K562 (cell line): ENCODE results near the gene FRMPD2. TPM values are rescaled to one million over a fixed set of nuclear protein-coding genes. Genes with fewer than 3 reads are reported as not detected.
A peak's percentile ranks its signal among the peaks of the same experiment; 100 is the strongest.

Experiments
- BDP1 ChIP-seq: IDR thresholded peaks from 3 replicates; pipeline ENCODE4 v1.6.1; 2011; ENCODE audit not compliant: insufficient read length, insufficient read depth
- CGGBP1 ChIP-seq: fragments of 250-450 bp; sonication (Bioruptor Pico); IDR thresholded peaks from 2 replicates; pipeline ENCODE4 v1.9.0; 2021; ENCODE audit warnings: mild to moderate bottlenecking
- DACH1 ChIP-seq: fragments of 450-650 bp; IDR thresholded peaks from 2 replicates; pipeline ENCODE4 v1.6.1; 2018; ENCODE audit not compliant: partially characterized antibody
- EGR1 ChIP-seq: fragments of 450-650 bp; conservative IDR thresholded peaks from 2 replicates; pipeline ENCODE4 v1.6.1; 2017; ENCODE audit warnings: mild to moderate bottlenecking
- HOXB6 ChIP-seq: fragments of 250-450 bp; sonication (Bioruptor Pico); IDR thresholded peaks from 2 replicates; pipeline ENCODE4 v1.5.1; 2022; ENCODE audit warnings: mild to moderate bottlenecking, borderline replicate concordance
- KAT7 ChIP-seq: sonication (generic); formaldehyde crosslinking; IDR thresholded peaks from 2 replicates; pipeline ENCODE4 v1.8.0; 2022; ENCODE audit warnings: missing genetic modification reagents, mild to moderate bottlenecking, borderline replicate concordance
- NEUROD1 ChIP-seq: fragments of 150-350 bp; IDR thresholded peaks from 2 replicates; pipeline ENCODE4 v1.6.1; 2014; ENCODE audit warnings: borderline replicate concordance, low read length, low read depth; ENCODE audit not compliant: partially characterized antibody
- PHF20 ChIP-seq: fragments of 450-650 bp; IDR thresholded peaks from 2 replicates; pipeline ENCODE4 v1.6.1; 2018; ENCODE audit not compliant: partially characterized antibody
- SMC3 ChIP-seq: conservative IDR thresholded peaks from 2 replicates; pipeline ENCODE4 v1.6.1; 2011; ENCODE audit warnings: low read depth, low read length, improper control_type of control experiment; ENCODE audit not compliant: insufficient read depth
- SREBF2 ChIP-seq: sonication (generic); formaldehyde crosslinking; IDR thresholded peaks from 2 replicates; pipeline ENCODE4 v1.4.0; 2020; ENCODE audit warnings: mild to moderate bottlenecking, missing genetic modification reagents
- TCF7 ChIP-seq: sonication (generic); IDR thresholded peaks from 2 replicates; pipeline ENCODE4 v1.6.1; 2016; ENCODE audit warnings: antibody characterized with exemption, borderline replicate concordance
- TEAD4 ChIP-seq, 2 experiments: sonication (generic) in 1 of 2; formaldehyde crosslinking in 1 of 2; IDR thresholded peaks; 2 replicates each; pipeline versions ENCODE4 v1.6.1 to v1.8.0; 2012 to 2022; ENCODE audit warnings: borderline replicate concordance in 1 of 2, inconsistent platforms in 1 of 2, low read length in 1 of 2, mild to moderate bottlenecking in 1 of 2, missing genetic modification reagents in 1 of 2
- TRIM25 ChIP-seq: fragments of 450-650 bp; IDR thresholded peaks from 2 replicates; pipeline ENCODE4 v1.7.0; 2016; ENCODE audit warnings: borderline replicate concordance
- ZNF124 ChIP-seq: sonication (generic); formaldehyde crosslinking; IDR thresholded peaks from 2 replicates; pipeline ENCODE4 v1.8.1; 2022; ENCODE audit warnings: missing genetic modification reagents
- ZNF146 ChIP-seq: IDR thresholded peaks from one replicate; pipeline ENCODE4 v1.6.1; 2018; ENCODE audit warnings: missing compliant biosample characterization; ENCODE audit not compliant: unreplicated experiment
- ZNF766 ChIP-seq: fragments of 200-800 bp; sonication (Bioruptor generic); conservative IDR thresholded peaks from 2 replicates; pipeline ENCODE4 v1.6.1; 2016; ENCODE audit warnings: missing genetic modification characterization, missing compliant biosample characterization
- polyA plus RNA-seq, 8 experiments: library from polyadenylated mRNA; depleted of rRNA in 4 of 8; stranded (reverse) in 5 of 8; unstranded in 3 of 8; fragments of >200 nt; fragmentation: Nextera tagmentation in 2 of 8; fragmentation: Illumina TruSeq in 1 of 8; extraction: Ambion mirVana in 2 of 8; extraction: Trizol in 1 of 8; gene quantifications; 2 replicates each; pipeline versions ENCODE4 v1.2.1 to v1.2.3, GENCODE V29; 2011 to 2014; ENCODE audit warnings: inconsistent platforms in 1 of 8, missing spikeins in 1 of 8
- total RNA-seq, 7 experiments: library from RNA; depleted of rRNA in 6 of 7; stranded (reverse); fragments of >200 nt in 6 of 7; fragmentation: Illumina TruSeq in 2 of 7; extraction: Trizol in 2 of 7; gene quantifications; 2 replicates each; pipeline versions ENCODE4 v1.2.1 to v1.2.3, GENCODE V29; 2011 to 2021; ENCODE audit warnings: low replicate concordance in 1 of 7
- TF ChIP-seq, protein P1 (sequence below), 2 experiments: fragments of 450-650 bp; IDR thresholded peaks; 2 replicates each; pipeline ENCODE4 v1.6.1; 2016; ENCODE audit warnings: mild to moderate bottlenecking in 2 of 2, borderline replicate concordance in 1 of 2, low read depth in 1 of 2, moderate library complexity in 1 of 2

FRMPD2 gene
- total and polyA plus RNA-seq, 9 of the 15 experiments (the other 6 are each of a cell fraction or from before 2014, with no cell fraction given), result 0.12 to 0.95 (median 0.33) TPM

DNA sequence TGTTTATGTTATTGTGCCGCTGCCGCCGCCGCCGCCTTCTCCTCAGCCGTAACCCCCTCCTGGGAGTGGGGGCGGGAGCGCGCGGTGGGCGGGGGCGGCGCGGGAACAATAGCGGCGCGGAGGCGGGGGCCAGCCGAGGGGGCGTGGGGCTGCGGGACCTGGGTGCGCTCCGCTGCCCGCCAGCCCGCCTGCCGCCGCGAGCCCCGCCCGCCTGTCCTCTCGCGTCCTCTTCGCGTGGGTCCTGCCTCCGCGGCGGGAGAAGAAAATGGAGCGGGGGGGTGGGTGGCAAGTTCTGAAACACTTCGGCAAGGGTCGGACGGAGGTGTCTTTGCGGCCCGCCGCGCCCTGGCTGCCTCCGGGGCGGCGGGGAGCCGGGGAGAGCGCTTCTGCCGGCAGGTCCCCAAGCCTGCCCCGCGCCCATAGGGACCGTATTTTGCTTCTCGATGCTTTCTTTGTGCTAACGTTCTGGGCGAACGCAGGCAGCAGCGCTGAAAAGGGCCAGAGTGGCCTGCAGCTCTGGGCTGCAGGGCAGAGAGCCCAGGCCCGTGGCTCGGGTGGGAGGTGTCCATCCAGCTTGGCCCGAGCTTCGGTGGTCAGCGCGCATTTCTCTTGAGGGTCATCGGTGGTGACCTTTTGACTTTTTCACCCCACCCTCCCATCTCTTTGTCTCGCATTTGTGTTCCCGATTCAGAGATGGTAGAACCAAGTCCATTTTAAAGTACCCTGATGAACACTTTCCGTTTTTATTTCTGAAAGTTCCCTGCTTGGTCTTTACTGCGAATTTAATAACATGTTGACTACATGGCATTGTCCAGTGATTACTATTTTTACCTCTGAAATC lies 32.6 kb upstream of the FRMPD2 start (continued):
- TF ChIP-seq CGGBP1 (CRISPR knock-in tag) (no peak; the same call in 1 of the 2 replicates), ZNF124 (CRISPR knock-in tag) (no peak), TCF7 (no peak), ZNF766 (no peak), SMC3 (no peak), EGR1 (peak; percentile 76), KAT7 (CRISPR knock-in tag) (no peak), NEUROD1 (no peak), PHF20 (peak; percentile 39), TEAD4 (IDR thresholded peaks at IDR 0.05; ENCODE audit: low read length) (no peak), TEAD4 (CRISPR knock-in tag; IDR thresholded peaks at IDR 0.05; ENCODE audit: borderline replicate concordance) (no peak), HOXB6 (CRISPR knock-in tag) (no peak), TRIM25 (no peak), BDP1 (no peak), ZNF146 (CRISPR knock-in tag) (no peak), DACH1 (no peak), SREBF2 (CRISPR knock-in tag) (no peak)
- TF ChIP-seq, protein P1, sequence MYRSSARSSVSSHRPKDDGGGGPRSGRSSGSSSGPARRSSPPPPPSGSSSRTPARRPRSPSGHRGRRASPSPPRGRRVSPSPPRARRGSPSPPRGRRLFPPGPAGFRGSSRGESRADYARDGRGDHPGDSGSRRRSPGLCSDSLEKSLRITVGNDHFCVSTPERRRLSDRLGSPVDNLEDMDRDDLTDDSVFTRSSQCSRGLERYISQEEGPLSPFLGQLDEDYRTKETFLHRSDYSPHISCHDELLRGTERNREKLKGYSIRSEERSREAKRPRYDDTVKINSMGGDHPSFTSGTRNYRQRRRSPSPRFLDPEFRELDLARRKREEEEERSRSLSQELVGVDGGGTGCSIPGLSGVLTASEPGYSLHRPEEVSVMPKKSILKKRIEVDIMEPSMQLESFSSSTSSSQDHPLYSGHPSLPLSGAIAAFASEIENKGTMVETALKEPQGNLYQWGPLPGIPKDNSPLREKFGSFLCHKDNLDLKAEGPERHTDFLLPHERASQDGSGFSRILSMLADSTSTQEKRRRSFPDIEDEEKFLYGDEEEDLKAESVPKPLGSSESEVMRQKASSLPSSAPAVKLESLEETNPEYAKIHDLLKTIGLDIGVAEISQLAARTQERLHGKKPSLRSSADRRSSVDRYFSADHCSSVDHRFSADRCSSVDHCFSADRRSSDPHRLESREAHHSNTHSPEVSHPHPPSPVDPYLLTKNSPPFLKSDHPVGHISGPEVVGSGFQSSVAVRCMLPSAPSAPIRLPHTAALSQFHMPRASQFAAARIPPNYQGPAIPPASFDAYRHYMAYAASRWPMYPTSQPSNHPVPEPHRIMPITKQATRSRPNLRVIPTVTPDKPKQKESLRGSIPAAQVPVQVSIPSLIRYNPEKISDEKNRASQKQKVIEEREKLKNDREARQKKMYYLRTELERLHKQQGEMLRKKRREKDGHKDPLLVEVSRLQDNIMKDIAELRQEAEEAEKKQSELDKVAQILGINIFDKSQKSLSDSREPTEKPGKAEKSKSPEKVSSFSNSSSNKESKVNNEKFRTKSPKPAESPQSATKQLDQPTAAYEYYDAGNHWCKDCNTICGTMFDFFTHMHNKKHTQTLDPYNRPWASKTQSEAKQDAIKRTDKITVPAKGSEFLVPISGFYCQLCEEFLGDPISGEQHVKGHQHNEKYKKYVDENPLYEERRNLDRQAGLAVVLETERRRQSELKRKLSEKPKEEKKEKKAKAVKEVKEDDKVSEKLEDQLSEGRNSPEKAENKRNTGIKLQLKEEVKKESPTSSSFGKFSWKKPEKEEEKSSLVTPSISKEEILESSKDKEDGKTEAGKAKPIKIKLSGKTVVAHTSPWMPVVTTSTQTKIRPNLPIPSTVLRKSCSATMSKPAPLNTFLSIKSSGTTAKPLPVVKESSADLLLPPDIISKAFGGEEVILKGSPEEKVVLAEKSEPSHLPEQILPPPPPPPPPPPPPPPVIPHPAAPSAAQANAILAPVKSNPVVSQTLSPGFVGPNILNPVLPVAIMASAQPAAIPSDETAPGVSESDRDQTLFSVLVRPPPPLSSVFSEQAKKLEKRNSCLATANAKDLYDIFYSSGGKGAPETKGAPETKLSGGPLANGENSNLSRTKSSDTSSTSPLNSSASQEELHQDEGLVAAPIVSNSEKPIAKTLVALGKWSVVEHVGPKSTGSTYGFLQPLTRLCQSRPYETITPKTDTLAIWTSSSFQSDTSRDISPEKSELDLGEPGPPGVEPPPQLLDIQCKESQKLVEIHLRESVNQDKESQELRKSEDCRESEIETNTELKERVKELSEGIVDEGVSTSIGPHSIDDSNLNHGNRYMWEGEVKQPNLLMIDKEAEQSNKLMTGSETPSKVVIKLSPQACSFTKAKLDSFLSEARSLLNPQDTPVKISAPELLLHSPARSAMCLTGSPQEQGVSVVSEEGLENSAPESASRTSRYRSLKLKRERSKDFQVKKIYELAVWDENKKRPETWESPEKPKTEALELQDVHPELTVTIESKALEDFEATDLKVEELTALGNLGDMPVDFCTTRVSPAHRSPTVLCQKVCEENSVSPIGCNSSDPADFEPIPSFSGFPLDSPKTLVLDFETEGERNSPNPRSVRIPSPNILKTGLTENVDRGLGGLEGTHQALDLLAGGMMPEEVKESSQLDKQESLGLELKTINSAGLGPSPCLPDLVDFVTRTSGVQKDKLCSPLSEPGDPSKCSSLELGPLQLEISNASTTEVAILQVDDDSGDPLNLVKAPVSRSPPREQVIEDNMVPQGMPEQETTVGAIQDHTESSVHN (IDR thresholded peaks at IDR 0.05; ENCODE audit: borderline replicate concordance in 1 of 2, low read depth in 1 of 2), result no peak
